ENCODE data around the gene TMEM207.
A peak's percentile ranks its signal among the peaks of the same experiment; 100 is the strongest.
"Not testable (repeated sequence)": the region's sequence is repeated elsewhere in the genome, so short reads cannot be mapped to it uniquely, and the experiment has no call there.

Gene TMEM207

GRCh38 chr3:190449801-190450200 is at the start of gene TMEM207:
Gene TMEM207 (minus strand): TSS chr3:190449901. CDS start chr3:190449809, 92 bp downstream.
- no peak for DNase-seq (ENCODE audit: low read depth)

- no peak for DNase-seq (ENCODE audit: low read depth)
Measured at GRCh38 chr3:190499122-190499521, 49.4 kb upstream of the TMEM207 start.

- DNase-seq (ENCODE audit: low read depth), result no peak
Measured at GRCh38 chr3:190498293-190498692, 48.6 kb upstream of the TMEM207 start.

- no peak for DNase-seq (ENCODE audit: low read depth)
Measured at GRCh38 chr3:190497811-190498210, 48.1 kb upstream of the TMEM207 start.

- no peak for DNase-seq (ENCODE audit: low read depth)
Measured at GRCh38 chr3:190496859-190497258, 47.2 kb upstream of the TMEM207 start.

GRCh38 chr3:190495796-190496195 is 46.1 kb upstream of the TMEM207 start:
- no peak for DNase-seq (ENCODE audit: low read depth)

GRCh38 chr3:190495354-190495753 is 45.7 kb upstream of the TMEM207 start:
- DNase-seq (ENCODE audit: low read depth), result no peak

- no peak for DNase-seq (ENCODE audit: low read depth)
Measured at GRCh38 chr3:190494907-190495306, 45.2 kb upstream of the TMEM207 start.

GRCh38 chr3:190492966-190493365 is 43.3 kb upstream of the TMEM207 start:
- DNase-seq (ENCODE audit: low read depth), result no peak

- DNase-seq (ENCODE audit: low read depth), result no peak
Measured at GRCh38 chr3:190492129-190492528, 42.4 kb upstream of the TMEM207 start.

GRCh38 chr3:190491533-190492054 is 41.9 kb upstream of the TMEM207 start:
- DNase-seq (ENCODE audit: low read depth), result no peak

- no peak for DNase-seq (ENCODE audit: low read depth)
Measured at GRCh38 chr3:190486908-190487607, 37.4 kb upstream of the TMEM207 start.

GRCh38 chr3:190486533-190486864 is 36.8 kb upstream of the TMEM207 start:
- DNase-seq (ENCODE audit: low read depth), result no peak

- DNase-seq (ENCODE audit: low read depth), result peak; percentile 13
Measured at GRCh38 chr3:190485830-190486532, 36.3 kb upstream of the TMEM207 start.

GRCh38 chr3:190481779-190482178 is 32.1 kb upstream of the TMEM207 start:
- no peak for DNase-seq (ENCODE audit: low read depth)

- not testable (repeated sequence) for DNase-seq (ENCODE audit: low read depth)
Measured at GRCh38 chr3:190473261-190473660, 23.6 kb upstream of the TMEM207 start.

- no peak for DNase-seq (ENCODE audit: low read depth)
Measured at GRCh38 chr3:190467922-190468321, 18.2 kb upstream of the TMEM207 start.

GRCh38 chr3:190458040-190458439 is 8.3 kb upstream of the TMEM207 start:
- DNase-seq (ENCODE audit: low read depth), result no peak

- DNase-seq (ENCODE audit: low read depth), result no peak
Measured at GRCh38 chr3:190456770-190457169, 7.1 kb upstream of the TMEM207 start.

GRCh38 chr3:190455828-190456227 is 6.1 kb upstream of the TMEM207 start:
- no peak for DNase-seq (ENCODE audit: low read depth)

GRCh38 chr3:190448256-190448655 is 1.4 kb downstream of the TMEM207 start:
- DNase-seq (ENCODE audit: low read depth), result no peak

GRCh38 chr3:190446573-190447279 is 3.0 kb downstream of the TMEM207 start:
- peak; percentile 33 for DNase-seq (ENCODE audit: low read depth)
